OCI-LY1 (cell line): ENCODE data around the gene FAM161A.
"Not testable (repeated sequence)": the region's sequence is repeated elsewhere in the genome, so short reads cannot be mapped to it uniquely, and the experiment has no call there.

Experiments
- H2AFZ ChIP-seq: fragments of 200-600 bp; sonication (generic), shearing (Covaris generic); 2 replicates; pipeline ENCODE4 v1.6.0; 2014; ENCODE audit warnings: antibody characterized with exemption, mild to moderate bottlenecking, low read length
- H3F3A ChIP-seq: fragments of 200-600 bp; sonication (generic), shearing (Covaris generic); 2 replicates; pipeline ENCODE4 v1.6.0; 2014; ENCODE audit warnings: mild to moderate bottlenecking, antibody characterized with exemption, low read length, moderate library complexity; ENCODE audit not compliant: insufficient read depth
- H3K27ac ChIP-seq: fragments of 200-600 bp; sonication (generic); 2 replicates; pipeline ENCODE4 v1.5.1; 2014; ENCODE audit warnings: low read length, mixed run types, mild to moderate bottlenecking, low read depth; ENCODE audit not compliant: poor library complexity, severe bottlenecking
- H3K27me3 ChIP-seq: fragments of 200-600 bp; sonication (generic); 2 replicates; pipeline ENCODE4 v1.6.0; 2014; ENCODE audit warnings: antibody characterized with exemption, mild to moderate bottlenecking, low read length, moderate library complexity; ENCODE audit not compliant: insufficient read depth
- H3K36me3 ChIP-seq: fragments of 200-600 bp; sonication (generic); 2 replicates; pipeline ENCODE4 v1.6.1; 2014; ENCODE audit warnings: mild to moderate bottlenecking, antibody characterized with exemption, low read length, moderate library complexity, mixed read lengths; ENCODE audit not compliant: insufficient read depth
- H3K4me1 ChIP-seq: fragments of 200-600 bp; sonication (generic); 2 replicates; pipeline ENCODE4 v1.5.1; 2014; ENCODE audit warnings: mild to moderate bottlenecking, low read length, moderate library complexity; ENCODE audit not compliant: insufficient read depth, severe bottlenecking
- H3K4me2 ChIP-seq: fragments of 200-600 bp; sonication (generic), shearing (Covaris generic); 2 replicates; pipeline ENCODE4 v1.6.1; 2014; ENCODE audit warnings: low read length
- H3K4me3 ChIP-seq: fragments of 200-600 bp; sonication (generic); 2 replicates; pipeline ENCODE4 v1.5.1; 2014; ENCODE audit warnings: low read length, low read depth, mild to moderate bottlenecking, mixed read lengths; ENCODE audit not compliant: poor library complexity, severe bottlenecking
- H3K79me2 ChIP-seq: fragments of 200-600 bp; shearing (Covaris generic); 2 replicates; pipeline ENCODE4 v1.6.1; 2016; ENCODE audit warnings: mixed run types, low read length, mixed read lengths; ENCODE audit not compliant: insufficient read depth
- H3K9ac ChIP-seq: fragments of 200-600 bp; sonication (generic), shearing (Covaris generic); 2 replicates; pipeline ENCODE4 v1.6.1; 2014; ENCODE audit warnings: mild to moderate bottlenecking, low read length, mixed read lengths
- H3K9me2 ChIP-seq: fragments of 200-600 bp; sonication (generic), shearing (Covaris generic); 2 replicates; pipeline ENCODE4 v1.6.1; 2014; ENCODE audit warnings: low read depth, mild to moderate bottlenecking, low read length, mixed read lengths
- H3K9me3 ChIP-seq: fragments of 200-600 bp; shearing (Covaris generic); 2 replicates; pipeline ENCODE4 v1.6.1; 2014; ENCODE audit warnings: low read length, mixed read lengths
- H4K20me1 ChIP-seq: fragments of 200-600 bp; sonication (generic), shearing (Covaris generic); 2 replicates; pipeline ENCODE4 v1.6.0; 2016; ENCODE audit warnings: mild to moderate bottlenecking, low read length; ENCODE audit not compliant: insufficient read depth
- CTCF ChIP-seq: fragments of 200-600 bp; sonication (generic), shearing (Covaris generic); IDR thresholded peaks from 2 replicates; pipeline ENCODE4 v1.5.1; 2017; ENCODE audit warnings: mild to moderate bottlenecking, antibody characterized with exemption, low read length, moderate library complexity, mixed read lengths
- EZH2 ChIP-seq: fragments of 200-600 bp; sonication (generic), shearing (Covaris generic); IDR thresholded peaks from 2 replicates; pipeline ENCODE4 v1.8.0; 2017; ENCODE audit warnings: borderline replicate concordance, mixed run types, mild to moderate bottlenecking, antibody characterized with exemption, low read length, moderate library complexity, mixed read lengths

Gene FAM161A

GRCh38 chr2:61802548-61802947 is 51.3 kb downstream of the FAM161A start:
- Histone ChIP-seq H3K4me2 (no peak overlapping the region), H3K79me2 (no peaks in the 10 kb centered on the region), H3K27me3 (0 out of 2 replicates have a peak, but pooled peaks cover 4% of the 10 kb centered on the region), H3K9ac (no peak overlapping the region), H3K9me3 (no peaks in the 10 kb centered on the region), H2AFZ (no peak overlapping the region), H3K4me3 (no peak overlapping the region), H4K20me1 (no peaks in the 10 kb centered on the region), H3F3A (no peaks in the 10 kb centered on the region), H3K4me1 (no peaks in the 10 kb centered on the region), H3K36me3 (no peaks in the 10 kb centered on the region), H3K27ac (no peak overlapping the region), H3K9me2 (no peaks in the 10 kb centered on the region)
- TF ChIP-seq EZH2 (no peak), CTCF (no peak)

- H3K4me2 ChIP-seq, result no peak overlapping the region
- no peak overlapping the region for H2AFZ ChIP-seq
- no peaks in the 10 kb centered on the region for H4K20me1 ChIP-seq
- H3K27ac ChIP-seq, result no peak overlapping the region
- no peaks in the 10 kb centered on the region for H3K36me3 ChIP-seq
- no peaks in the 10 kb centered on the region for H3K9me3 ChIP-seq
- no peak overlapping the region for H3K4me3 ChIP-seq
- no peaks in the 10 kb centered on the region for H3K79me2 ChIP-seq
- H3K27me3 ChIP-seq, result 0 out of 2 replicates have a peak, but pooled peaks cover 4% of the 10 kb centered on the region
- no peaks in the 10 kb centered on the region for H3K4me1 ChIP-seq
- H3K9me2 ChIP-seq, result no peaks in the 10 kb centered on the region
- no peak overlapping the region for H3K9ac ChIP-seq
- TF ChIP-seq CTCF (no peak), EZH2 (no peak)
- H3F3A ChIP-seq, result no peaks in the 10 kb centered on the region
These were observed 54.8 kb downstream of the FAM161A start for GRCh38 chr2:61799099-61799498.

GRCh38 chr2:61797446-61797845 is 56.4 kb downstream of the FAM161A start:
- not testable (repeated sequence) for H3K9ac ChIP-seq, H3K4me3 ChIP-seq, H3K4me1 ChIP-seq, H3K27ac ChIP-seq, H3K9me2 ChIP-seq, H4K20me1 ChIP-seq, H2AFZ ChIP-seq, H3F3A ChIP-seq, H3K79me2 ChIP-seq, H3K36me3 ChIP-seq, H3K9me3 ChIP-seq, H3K4me2 ChIP-seq, H3K27me3 ChIP-seq

GRCh38 chr2:61795408-61795807 is 58.5 kb downstream of the FAM161A start:
- Histone ChIP-seq H3K27ac (no peak overlapping the region), H3K9me3 (no peaks in the 10 kb centered on the region), H3K36me3 (no peaks in the 10 kb centered on the region), H4K20me1 (no peaks in the 10 kb centered on the region), H3K4me3 (no peak overlapping the region), H2AFZ (no peak overlapping the region), H3F3A (no peaks in the 10 kb centered on the region), H3K79me2 (no peaks in the 10 kb centered on the region), H3K9me2 (no peaks in the 10 kb centered on the region), H3K9ac (no peak overlapping the region), H3K4me1 (no peaks in the 10 kb centered on the region), H3K27me3 (0 out of 2 replicates have a peak, but pooled peaks cover 4% of the 10 kb centered on the region), H3K4me2 (no peak overlapping the region)
- TF ChIP-seq CTCF (no peak), EZH2 (no peak)
